Left renal pelvis (tissue), 4 donors: ENCODE measurements around the gene KCNMA1. TPM values are rescaled to one million over a fixed set of nuclear protein-coding genes. Genes with fewer than 3 reads are reported as not detected.

Source experiments
- DNase-seq, 4 donors: peaks; one replicate each; pipeline ENCODE4 v3.0.0-alpha.2; 2013; ENCODE audit warnings: low read depth in 4 of 4, low spot score in 3 of 4
- polyA plus RNA-seq, 4 donors: library from polyadenylated mRNA; unstranded; fragments of 120-200 nt; gene quantifications; one replicate each; pipeline ENCODE4 v1.2.1, GENCODE V29; 2013; ENCODE audit not compliant: insufficient read length in 4 of 4

The KCNMA1 gene
- polyA plus RNA-seq, 4 donors: 3.3 to 4.9 (median 4.4) TPM

GRCh38 chr10:77084431-77085144 is 553.0 kb downstream of the KCNMA1 start:
- DNase-seq: no peak

GRCh38 chr10:77082601-77083252 is 554.9 kb downstream of the KCNMA1 start:
- no peak for DNase-seq

GRCh38 chr10:77081481-77081891 is 556.1 kb downstream of the KCNMA1 start:
- DNase-seq: no peak

- DNase-seq: no peak
Observed at GRCh38 chr10:77080361-77081027, 557.1 kb downstream of the KCNMA1 start.

- no peak for DNase-seq
Observed at GRCh38 chr10:77079592-77080300, 557.9 kb downstream of the KCNMA1 start.

- DNase-seq: no peak
Observed at GRCh38 chr10:77077316-77077945, 560.2 kb downstream of the KCNMA1 start.

GRCh38 chr10:77075926-77076325 is 561.7 kb downstream of the KCNMA1 start:
- DNase-seq: no peak

- DNase-seq: no peak
Observed at GRCh38 chr10:77074104-77074624, 563.4 kb downstream of the KCNMA1 start.

GRCh38 chr10:77073663-77073960 is 564.0 kb downstream of the KCNMA1 start:
- DNase-seq: no peak

GRCh38 chr10:77072836-77073662 is 564.6 kb downstream of the KCNMA1 start:
- no peak for DNase-seq

GRCh38 chr10:77072361-77072835 is 565.2 kb downstream of the KCNMA1 start:
- DNase-seq: no peak

- DNase-seq: no peak
Observed at GRCh38 chr10:77071956-77072355, 565.7 kb downstream of the KCNMA1 start.

GRCh38 chr10:77071001-77071511 is 566.6 kb downstream of the KCNMA1 start:
- DNase-seq: no peak

- DNase-seq: no peak
Observed at GRCh38 chr10:77070346-77070745, 567.3 kb downstream of the KCNMA1 start.

GRCh38 chr10:77068969-77069368 is 568.6 kb downstream of the KCNMA1 start:
- no peak for DNase-seq

- DNase-seq: no peak
Observed at GRCh38 chr10:77068272-77068671, 569.3 kb downstream of the KCNMA1 start.

- no peak for DNase-seq
Observed at GRCh38 chr10:77062381-77062780, 575.2 kb downstream of the KCNMA1 start.

GRCh38 chr10:77060913-77061312 is 576.7 kb downstream of the KCNMA1 start:
- no peak for DNase-seq

GRCh38 chr10:77056650-77057049 is 581.0 kb downstream of the KCNMA1 start:
- no peak for DNase-seq
